Urinary bladder (tissue), 4 donors: ENCODE measurements around the gene ZBTB20. TPM values are rescaled to one million over a fixed set of nuclear protein-coding genes. Genes with fewer than 3 reads are reported as not detected.

Experiments
- DNase-seq: peaks from one replicate; pipeline ENCODE4 v3.0.0-alpha.2; 2015; ENCODE audit errors: extremely low spot score
- H3K27ac ChIP-seq: one replicate; pipeline ENCODE4 v1.5.1; 2013; ENCODE audit warnings: low read depth, mild to moderate bottlenecking, moderate library complexity
- H3K36me3 ChIP-seq: one replicate; pipeline ENCODE4 v1.6.1; 2013; ENCODE audit warnings: mild to moderate bottlenecking, moderate library complexity; ENCODE audit not compliant: insufficient read depth
- H3K4me1 ChIP-seq: one replicate; pipeline ENCODE4 v1.6.1; 2013; ENCODE audit warnings: mild to moderate bottlenecking, moderate library complexity; ENCODE audit not compliant: insufficient read depth
- H3K4me3 ChIP-seq: one replicate; pipeline ENCODE4 v1.5.1; 2013; ENCODE audit warnings: low read depth, low read length
- WGBS: extraction: QIAGEN DNeasy Blood & Tissue Kit; methylation state at CpG from one replicate; pipeline ENCODE4 v1.1.7; 2013; 5-methylcytosine and 5-hydroxymethylcytosine counted together
- polyA plus RNA-seq: library from polyadenylated mRNA; stranded (reverse); fragments of 200-250 nt; gene quantifications from one replicate; pipeline ENCODE4 v1.2.3, GENCODE V29; 2013
- total RNA-seq: library from RNA; depleted of rRNA; stranded (reverse); fragments of >200 nt; gene quantifications from one replicate; pipeline ENCODE4 v1.2.3, GENCODE V29; 2014
- donor health status: healthy with polysubstance abuse.
- donor health status: healthy.

Gene ZBTB20
- total and polyA plus RNA-seq, 2 donors, result 1.5 to 99.9 TPM

GRCh38 chr3:114350690-114351089 is 796.4 kb downstream of the ZBTB20 start:
- H3K36me3 ChIP-seq, result peaks cover 2% of the 10 kb centered on the region
- H3K4me1 ChIP-seq, result no peaks in the 10 kb centered on the region
- WGBS, result 98% methylated on average over 24 of the region's 24 CpGs
- DNase-seq, result no peak
- no peak overlapping the region for H3K27ac ChIP-seq
- H3K4me3 ChIP-seq, result no peak overlapping the region

- WGBS, result 99% methylated on average over 12 of the region's 12 CpGs
- no peak for DNase-seq
- Histone ChIP-seq H3K4me1 (no peaks in the 10 kb centered on the region), H3K4me3 (no peak overlapping the region), H3K27ac (no peak overlapping the region), H3K36me3 (peaks cover 2% of the 10 kb centered on the region)
Observed at GRCh38 chr3:114350271-114350670, 796.8 kb downstream of the ZBTB20 start.

GRCh38 chr3:114344492-114344891 is 802.6 kb downstream of the ZBTB20 start:
- no peak overlapping the region for H3K4me3 ChIP-seq
- WGBS, result 88% methylated on average over 1 of the region's 1 CpG
- H3K36me3 ChIP-seq, result no peaks in the 10 kb centered on the region
- no peaks in the 10 kb centered on the region for H3K4me1 ChIP-seq
- no peak overlapping the region for H3K27ac ChIP-seq
- no peak for DNase-seq

- WGBS, result 97% methylated on average over 19 of the region's 19 CpGs
Observed at GRCh38 chr3:114338651-114339357, 808.3 kb downstream of the ZBTB20 start.

GRCh38 chr3:114336857-114337256 is 810.2 kb downstream of the ZBTB20 start:
- no peaks in the 10 kb centered on the region for H3K4me1 ChIP-seq
- WGBS, result 93% methylated on average over 3 of the region's 3 CpGs
- H3K4me3 ChIP-seq, result no peak overlapping the region
- peaks cover 2% of the 10 kb centered on the region for H3K36me3 ChIP-seq
- no peak overlapping the region for H3K27ac ChIP-seq
- DNase-seq, result no peak

More at GRCh38 chr3:114338651-114339357, 808.3 kb downstream of the ZBTB20 start:
- Histone ChIP-seq H3K4me1 (no peaks in the 10 kb centered on the region), H3K4me3 (no peak overlapping the region), H3K27ac (no peak overlapping the region), H3K36me3 (peaks cover 2% of the 10 kb centered on the region)
- DNase-seq, result no peak

- Histone ChIP-seq H3K36me3 (peaks cover 2% of the 10 kb centered on the region), H3K4me1 (no peaks in the 10 kb centered on the region), H3K4me3 (no peak overlapping the region), H3K27ac (no peak overlapping the region)
- 93% methylated on average over 1 of the region's 1 CpG for WGBS
- no peak for DNase-seq
Observed at GRCh38 chr3:114336122-114336697, 810.9 kb downstream of the ZBTB20 start.

- H3K4me1 ChIP-seq, result no peaks in the 10 kb centered on the region
- H3K27ac ChIP-seq, result no peak overlapping the region
- DNase-seq, result no peak
- no peak overlapping the region for H3K4me3 ChIP-seq
- WGBS, result 93% methylated on average over 2 of the region's 2 CpGs
- peaks cover under 1% of the 10 kb centered on the region for H3K36me3 ChIP-seq
Observed at GRCh38 chr3:114333923-114334240, 813.2 kb downstream of the ZBTB20 start.

GRCh38 chr3:114333180-114333922 is 813.7 kb downstream of the ZBTB20 start:
- WGBS, result 66% methylated on average over 4 of the region's 4 CpGs
- no peak overlapping the region for H3K27ac ChIP-seq

GRCh38 chr3:114332342-114333179 is 814.5 kb downstream of the ZBTB20 start:
- 94% methylated on average over 5 of the region's 5 CpGs for WGBS
- DNase-seq, result no peak
- no peaks in the 10 kb centered on the region for H3K4me1 ChIP-seq
- no peak overlapping the region for H3K4me3 ChIP-seq
- H3K36me3 ChIP-seq, result no peaks in the 10 kb centered on the region
- H3K27ac ChIP-seq, result no peak overlapping the region

More at GRCh38 chr3:114333180-114333922, 813.7 kb downstream of the ZBTB20 start:
- Histone ChIP-seq H3K4me3 (no peak overlapping the region), H3K4me1 (no peaks in the 10 kb centered on the region), H3K36me3 (no peaks in the 10 kb centered on the region)
- no peak for DNase-seq

GRCh38 chr3:114331710-114332109 is 815.4 kb downstream of the ZBTB20 start:
- Histone ChIP-seq H3K36me3 (no peaks in the 10 kb centered on the region), H3K4me1 (no peaks in the 10 kb centered on the region), H3K27ac (no peak overlapping the region), H3K4me3 (no peak overlapping the region)
- 96% methylated on average over 3 of the region's 3 CpGs for WGBS
- no peak for DNase-seq

- no peak overlapping the region for H3K4me3 ChIP-seq
Observed at GRCh38 chr3:114331007-114331406, 816.1 kb downstream of the ZBTB20 start.

GRCh38 chr3:114329823-114330222 is 817.3 kb downstream of the ZBTB20 start:
- Histone ChIP-seq H3K4me3 (no peak overlapping the region), H3K4me1 (no peaks in the 10 kb centered on the region), H3K36me3 (no peaks in the 10 kb centered on the region), H3K27ac (no peak overlapping the region)
- 99% methylated on average over 2 of the region's 2 CpGs for WGBS
- no peak for DNase-seq

More at GRCh38 chr3:114331007-114331406, 816.1 kb downstream of the ZBTB20 start:
- no peak for DNase-seq
- H3K4me1 ChIP-seq, result no peaks in the 10 kb centered on the region
- no peaks in the 10 kb centered on the region for H3K36me3 ChIP-seq
- WGBS, result 94% methylated on average over 2 of the region's 2 CpGs
- H3K27ac ChIP-seq, result no peak overlapping the region

GRCh38 chr3:114328345-114328744 is 818.7 kb downstream of the ZBTB20 start:
- WGBS, result 83% methylated on average over 3 of the region's 3 CpGs
- H3K4me3 ChIP-seq, result no peak overlapping the region
- no peaks in the 10 kb centered on the region for H3K36me3 ChIP-seq
- no peaks in the 10 kb centered on the region for H3K4me1 ChIP-seq
- no peak overlapping the region for H3K27ac ChIP-seq
- no peak for DNase-seq
